WTC11 (cell line): ENCODE measurements around the gene HLA-E.

ENCODE experiments used
- CDX4 ChIP-seq: fragments of 250-450 bp; sonication (Bioruptor Pico); IDR thresholded peaks from 2 replicates; pipeline ENCODE4 v1.9.0; 2021; ENCODE audit warnings: moderate library complexity, mild to moderate bottlenecking, inconsistent platforms, borderline replicate concordance
- CTCF ChIP-seq: fragments of 200-600 bp; IDR thresholded peaks from 2 replicates; pipeline ENCODE4 v1.8.0; 2022; ENCODE audit warnings: antibody characterized with exemption
- ESRRA ChIP-seq: sonication (generic); formaldehyde crosslinking; IDR thresholded peaks from 2 replicates; pipeline ENCODE4 v1.8.1; 2022; ENCODE audit warnings: mild to moderate bottlenecking, missing genetic modification reagents, borderline replicate concordance
- FOXJ3 ChIP-seq: sonication (generic); formaldehyde crosslinking; IDR thresholded peaks from 2 replicates; pipeline ENCODE4 v1.9.0; 2021; ENCODE audit warnings: missing genetic modification reagents, mild to moderate bottlenecking, borderline replicate concordance
- FOXP4 ChIP-seq: sonication (generic); formaldehyde crosslinking; IDR thresholded peaks from 2 replicates; pipeline ENCODE4 v1.8.0; 2022; ENCODE audit warnings: mild to moderate bottlenecking, missing genetic modification reagents
- HMGXB4 ChIP-seq: sonication (generic); formaldehyde crosslinking; IDR thresholded peaks from 2 replicates; pipeline ENCODE4 v1.8.1; 2023; ENCODE audit warnings: mild to moderate bottlenecking, moderate library complexity, missing genetic modification reagents
- JUN ChIP-seq: sonication (generic); formaldehyde crosslinking; IDR thresholded peaks from 2 replicates; pipeline ENCODE4 v1.8.0; 2023; ENCODE audit warnings: mild to moderate bottlenecking, missing genetic modification reagents
- NR3C1 ChIP-seq: sonication (generic); formaldehyde crosslinking; conservative IDR thresholded peaks from 2 replicates; pipeline ENCODE4 v1.8.1; 2023; ENCODE audit warnings: low read depth, mild to moderate bottlenecking, missing genetic modification reagents
- SMAD3 ChIP-seq: sonication (generic); formaldehyde crosslinking; IDR thresholded peaks from 2 replicates; pipeline ENCODE4 v1.8.0; 2022; ENCODE audit warnings: missing genetic modification reagents, mild to moderate bottlenecking, borderline replicate concordance
- TP53 ChIP-seq: sonication (generic); formaldehyde crosslinking; IDR thresholded peaks from 2 replicates; pipeline ENCODE4 v1.8.1; 2023; ENCODE audit warnings: mild to moderate bottlenecking, missing genetic modification reagents
- ZNF281 ChIP-seq: sonication (generic); formaldehyde crosslinking; IDR thresholded peaks from 2 replicates; pipeline ENCODE4 v1.8.0; 2023; ENCODE audit warnings: mild to moderate bottlenecking, missing genetic modification reagents
- TF ChIP-seq, protein P1 (sequence below): sonication (generic); formaldehyde crosslinking; IDR thresholded peaks from 2 replicates; pipeline ENCODE4 v1.8.0; 2022; ENCODE audit warnings: mild to moderate bottlenecking, missing genetic modification reagents
- TF ChIP-seq, protein P2 (sequence below): sonication (generic); formaldehyde crosslinking; IDR thresholded peaks from 2 replicates; pipeline ENCODE4 v1.8.1; 2023; ENCODE audit warnings: mild to moderate bottlenecking, missing genetic modification reagents

- no peak for TF ChIP-seq CTCF
- no peak for TF ChIP-seq FOXP4 (CRISPR knock-in tag)
- TF ChIP-seq ESRRA (CRISPR knock-in tag), result no peak
- TF ChIP-seq, protein P1, sequence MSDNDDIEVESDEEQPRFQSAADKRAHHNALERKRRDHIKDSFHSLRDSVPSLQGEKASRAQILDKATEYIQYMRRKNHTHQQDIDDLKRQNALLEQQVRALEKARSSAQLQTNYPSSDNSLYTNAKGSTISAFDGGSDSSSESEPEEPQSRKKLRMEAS (CRISPR knock-in tag), result no peak
- TF ChIP-seq SMAD3, result no peak
- TF ChIP-seq NR3C1 (CRISPR knock-in tag), result no peak
- no peak for TF ChIP-seq TP53 (CRISPR knock-in tag)
- TF ChIP-seq, protein P2, sequence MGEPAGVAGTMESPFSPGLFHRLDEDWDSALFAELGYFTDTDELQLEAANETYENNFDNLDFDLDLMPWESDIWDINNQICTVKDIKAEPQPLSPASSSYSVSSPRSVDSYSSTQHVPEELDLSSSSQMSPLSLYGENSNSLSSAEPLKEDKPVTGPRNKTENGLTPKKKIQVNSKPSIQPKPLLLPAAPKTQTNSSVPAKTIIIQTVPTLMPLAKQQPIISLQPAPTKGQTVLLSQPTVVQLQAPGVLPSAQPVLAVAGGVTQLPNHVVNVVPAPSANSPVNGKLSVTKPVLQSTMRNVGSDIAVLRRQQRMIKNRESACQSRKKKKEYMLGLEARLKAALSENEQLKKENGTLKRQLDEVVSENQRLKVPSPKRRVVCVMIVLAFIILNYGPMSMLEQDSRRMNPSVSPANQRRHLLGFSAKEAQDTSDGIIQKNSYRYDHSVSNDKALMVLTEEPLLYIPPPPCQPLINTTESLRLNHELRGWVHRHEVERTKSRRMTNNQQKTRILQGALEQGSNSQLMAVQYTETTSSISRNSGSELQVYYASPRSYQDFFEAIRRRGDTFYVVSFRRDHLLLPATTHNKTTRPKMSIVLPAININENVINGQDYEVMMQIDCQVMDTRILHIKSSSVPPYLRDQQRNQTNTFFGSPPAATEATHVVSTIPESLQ, result no peak
- no peak for TF ChIP-seq ZNF281 (CRISPR knock-in tag)
- TF ChIP-seq CDX4, result no peak
- TF ChIP-seq HMGXB4, result no peak
- no peak for TF ChIP-seq JUN (CRISPR knock-in tag)
- no peak for TF ChIP-seq FOXJ3 (CRISPR knock-in tag)
Observed at GRCh38 chr6:30441171-30441570, 48.1 kb upstream of the HLA-E start.
